ENCODE results near the gene AKAP11.

Gene AKAP11

DNA sequence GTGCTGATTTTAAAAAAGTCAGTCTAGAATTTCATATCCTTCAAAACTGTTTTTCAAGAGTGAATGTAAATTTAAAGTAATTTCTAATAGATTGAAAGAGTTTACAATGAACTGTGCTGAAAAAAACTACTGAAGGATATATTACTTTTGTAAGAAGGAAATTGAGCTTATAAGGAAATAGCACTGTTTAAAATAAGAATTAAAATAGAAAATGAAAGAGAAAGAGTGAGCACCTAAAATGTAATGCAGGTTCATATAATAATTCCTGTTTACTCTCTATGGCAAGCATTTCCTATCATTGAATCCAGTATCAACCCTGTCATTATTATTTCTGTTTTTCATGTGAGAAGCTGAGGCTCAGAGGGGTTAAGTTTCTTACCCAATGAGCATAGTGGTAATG is 57.3 kb downstream of the AKAP11 start:
- in situ Hi-C loops (cut with MboI; ENCODE audit: low sequenced_read_pairs), result no loop called here

DNA sequence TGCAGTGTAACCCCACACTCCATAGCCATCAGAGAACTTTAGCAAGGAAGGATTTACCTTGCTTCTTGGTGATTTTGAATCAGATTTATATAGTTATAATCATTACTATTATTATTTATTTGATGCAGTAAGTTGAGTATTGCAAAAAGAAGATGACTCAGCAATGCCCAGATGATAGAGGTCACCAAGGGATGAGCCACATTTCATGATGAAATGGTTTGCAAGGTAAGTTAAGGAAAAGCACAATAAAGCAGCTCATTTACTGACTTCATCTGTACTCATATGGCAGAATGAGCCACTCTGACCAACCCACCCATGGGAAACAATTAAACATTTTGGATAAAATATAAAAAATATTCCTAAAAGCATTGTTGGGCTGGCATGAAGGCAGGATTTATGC is 59.1 kb downstream of the AKAP11 start:
- in situ Hi-C loops (cut with MboI; ENCODE audit: low sequenced_read_pairs), result no loop called here

DNA sequence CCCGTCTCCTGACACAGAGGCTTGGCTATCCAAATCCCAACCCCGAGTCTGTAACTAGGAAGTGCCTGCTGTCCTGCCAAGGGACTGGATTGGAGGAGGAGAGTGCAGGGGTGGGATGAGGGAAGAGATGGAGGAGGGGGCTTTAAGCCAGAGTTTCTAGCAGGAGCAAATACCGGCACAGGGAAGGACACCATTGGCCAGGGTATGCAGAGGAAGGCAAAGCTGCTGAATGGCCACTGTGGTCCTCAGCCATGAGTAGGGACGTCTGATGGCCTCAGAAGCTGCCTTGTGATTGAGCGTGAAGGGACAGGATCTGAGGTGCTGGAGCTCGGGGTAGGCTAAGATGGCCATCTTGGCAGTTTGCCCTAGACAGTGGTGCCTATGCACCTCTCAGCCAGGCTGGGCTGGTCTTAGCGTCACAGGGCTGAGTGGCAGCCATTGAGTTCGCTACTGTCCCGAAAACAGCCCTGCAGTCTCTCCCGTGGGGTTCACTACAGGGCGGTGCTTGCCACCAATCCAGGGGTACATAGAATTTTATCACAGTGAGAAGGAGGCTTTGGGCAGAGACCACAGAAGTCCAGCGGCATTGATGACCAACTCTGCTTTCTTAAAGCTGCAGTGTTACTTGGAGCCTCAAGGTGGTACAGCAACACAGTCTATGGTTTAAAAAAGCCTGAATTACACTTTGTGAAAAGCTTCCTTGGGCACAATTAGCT is 61.8 kb downstream of the AKAP11 start:
- in situ Hi-C loops (cut with MboI; ENCODE audit: low sequenced_read_pairs), result no loop called here

DNA sequence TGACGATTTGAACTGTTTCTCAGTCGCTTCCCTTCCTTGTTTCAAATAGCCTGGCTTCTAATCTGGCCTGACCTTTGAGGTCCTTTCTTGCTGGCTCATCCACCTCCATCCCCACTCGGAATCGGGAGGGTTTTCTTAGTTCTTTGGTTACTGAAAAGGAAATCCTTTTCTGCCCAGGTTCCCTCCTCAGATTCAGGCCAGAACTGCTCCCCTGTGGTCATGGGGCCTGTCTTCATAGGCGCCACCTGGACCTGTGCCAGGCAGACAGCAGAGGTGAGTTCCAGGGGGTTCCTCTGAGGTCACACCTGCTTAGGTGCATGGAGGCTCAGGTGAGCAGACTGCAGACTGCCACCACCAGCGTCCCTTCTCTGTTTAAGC is 62.4 kb downstream of the AKAP11 start:
- in situ Hi-C loops (cut with MboI; ENCODE audit: low sequenced_read_pairs), result no loop called here

DNA sequence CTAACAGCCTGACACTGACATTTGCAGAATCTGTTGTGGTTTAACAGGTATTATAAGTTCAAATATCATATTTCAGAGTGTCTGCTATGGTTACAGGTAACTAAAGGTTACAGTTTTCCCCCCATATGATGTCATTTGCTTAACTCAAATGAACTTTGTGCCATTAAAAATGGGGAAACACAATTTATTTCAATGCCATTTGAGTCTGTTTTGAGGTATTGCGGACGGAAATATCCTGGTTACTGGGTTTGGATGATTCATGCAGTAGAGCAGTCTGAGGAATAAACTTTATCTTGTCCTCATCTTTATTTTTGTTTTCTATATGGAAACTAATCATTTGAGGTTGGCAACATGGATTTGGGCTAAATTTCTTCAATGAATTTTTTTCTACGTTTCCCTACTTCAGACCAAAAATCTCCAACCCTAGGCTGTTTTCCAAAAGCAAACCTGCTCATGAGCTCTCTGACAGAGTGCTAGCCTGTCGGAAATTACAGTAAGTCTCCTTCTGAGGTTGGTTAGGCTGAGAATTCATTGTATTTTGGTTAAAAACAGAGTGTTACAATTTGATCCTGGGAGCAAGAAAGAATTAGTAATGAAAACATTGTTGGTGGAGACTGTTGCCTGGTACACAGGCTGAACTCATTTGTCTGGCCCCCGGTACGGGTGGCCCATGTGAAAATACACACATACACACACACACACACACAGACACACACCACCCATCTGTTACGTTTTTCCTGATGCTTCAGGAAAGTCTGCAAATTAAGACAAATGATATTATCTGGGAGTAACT is 66.1 kb downstream of the AKAP11 start:
- in situ Hi-C loops (cut with MboI; ENCODE audit: low sequenced_read_pairs), result no loop called here

DNA sequence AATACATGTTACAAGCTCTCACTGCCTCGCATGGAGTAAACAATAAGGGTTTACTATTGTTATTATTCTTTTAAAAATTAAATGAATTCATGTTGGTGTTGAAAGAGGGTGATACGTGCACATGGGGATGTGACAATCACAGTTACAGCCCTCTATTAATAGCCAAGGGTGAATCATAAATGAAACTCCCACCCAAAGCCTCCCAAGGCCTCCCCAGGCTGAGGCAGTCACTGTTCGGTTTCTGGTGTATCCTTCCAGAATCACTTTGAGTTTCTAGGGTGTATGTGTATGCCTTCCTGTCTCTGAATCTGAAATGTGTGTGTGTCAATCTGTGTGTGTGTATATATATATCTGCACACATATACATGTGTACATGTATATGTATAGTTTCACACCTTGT is 73.4 kb downstream of the AKAP11 start:
- in situ Hi-C loops (cut with MboI; ENCODE audit: low sequenced_read_pairs), result no loop called here

DNA sequence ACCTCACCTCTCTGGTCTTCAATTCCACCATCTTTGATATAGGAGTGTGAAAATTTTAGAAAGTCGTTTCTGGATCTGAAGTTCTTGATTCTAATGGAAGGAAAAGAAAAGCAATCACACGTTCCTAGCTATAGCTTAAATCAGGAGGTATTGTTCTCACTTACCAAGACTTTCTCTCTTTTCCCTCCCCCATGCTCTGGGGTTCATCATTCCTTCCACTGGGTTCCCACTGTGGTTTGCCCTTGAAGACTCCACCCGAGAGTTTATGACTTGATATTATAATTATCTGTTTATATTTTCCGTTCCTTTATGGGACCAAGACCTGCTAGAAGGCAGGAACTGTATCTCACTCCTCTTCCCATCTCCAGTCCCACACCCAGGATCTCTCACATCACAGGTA is 76.6 kb downstream of the AKAP11 start:
- in situ Hi-C loops (cut with MboI; ENCODE audit: low sequenced_read_pairs), result no loop called here

DNA sequence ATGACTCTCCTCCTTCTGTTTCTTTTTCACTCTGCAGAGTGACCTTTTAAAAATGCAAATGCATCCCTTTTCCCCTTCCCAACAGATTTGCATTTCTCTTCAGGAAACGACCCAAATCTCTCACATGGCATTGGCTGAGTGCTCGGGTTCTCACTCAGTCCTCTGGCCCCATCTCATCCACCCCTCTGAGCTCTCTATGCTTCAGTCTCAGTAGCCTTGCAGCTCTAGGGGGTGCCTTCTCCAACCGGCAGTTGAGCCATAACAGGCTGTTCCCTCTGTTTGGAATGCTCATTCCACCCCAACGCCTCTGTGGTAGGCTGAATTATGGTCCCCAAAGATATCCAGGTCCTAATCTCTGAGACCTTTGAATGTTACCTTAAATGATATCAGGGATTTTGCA is 78.2 kb downstream of the AKAP11 start:
- in situ Hi-C loops (cut with MboI; ENCODE audit: low sequenced_read_pairs), result no loop called here

DNA sequence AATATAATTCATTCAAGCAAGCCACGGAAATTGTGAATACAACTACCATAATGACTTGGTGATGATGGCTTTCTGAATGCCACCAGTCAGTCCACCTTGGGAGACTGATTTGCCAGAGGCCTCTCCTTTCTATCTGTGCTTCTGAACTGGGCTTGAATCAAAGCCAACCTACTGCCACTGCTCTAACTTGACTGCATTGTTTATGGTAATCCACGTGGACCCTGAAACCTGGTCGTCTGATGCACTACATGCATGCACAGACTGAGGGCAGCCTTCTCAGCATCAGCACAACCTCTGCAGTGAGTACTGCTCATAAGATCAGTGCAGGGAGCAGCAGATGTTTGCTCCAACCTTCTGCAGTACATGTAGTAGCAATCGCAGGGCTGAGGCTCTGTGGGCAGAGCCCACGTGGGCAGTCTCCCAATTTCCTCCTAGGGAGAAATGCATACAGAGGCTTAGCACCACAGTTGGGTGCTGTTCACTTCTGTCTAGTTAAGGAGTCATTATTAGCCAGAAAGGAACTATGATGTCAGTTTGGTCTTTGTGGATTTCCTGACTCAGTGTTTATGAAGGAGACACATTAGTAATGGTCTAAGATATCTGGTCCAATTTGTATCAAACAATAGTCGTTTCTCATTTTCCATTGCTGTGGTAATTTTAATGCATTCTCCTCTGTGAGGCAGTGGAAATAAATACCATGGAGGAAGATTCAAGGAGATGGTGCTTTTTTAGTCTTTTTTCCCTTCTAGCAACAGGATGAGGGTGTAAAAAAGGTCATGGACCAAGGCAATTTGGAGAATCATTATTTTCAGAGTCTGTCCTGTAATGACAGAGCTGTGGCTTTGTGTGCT is 82.5 kb downstream of the AKAP11 start:
- in situ Hi-C loops (cut with MboI; ENCODE audit: low sequenced_read_pairs), result no loop called here

DNA sequence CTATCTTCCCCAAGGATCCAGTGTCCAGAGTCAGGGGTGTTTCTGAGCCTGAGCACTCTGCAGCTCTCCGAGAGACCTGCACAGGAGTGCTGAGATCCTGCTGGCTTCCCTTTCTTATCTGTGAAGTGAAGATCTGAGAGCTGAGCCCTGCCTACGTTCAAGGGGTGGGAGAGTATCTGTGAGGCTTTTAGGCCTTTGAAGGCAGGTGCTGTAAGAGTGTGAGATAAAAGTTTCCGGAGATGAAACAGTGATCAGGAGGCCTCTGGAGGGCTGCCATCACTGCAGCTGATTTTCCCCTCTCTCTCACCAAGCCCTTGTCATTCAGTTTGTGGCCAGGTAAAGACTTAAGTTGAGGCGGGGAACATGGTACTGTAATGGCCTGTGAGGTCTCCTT is 83.1 kb downstream of the AKAP11 start:
- in situ Hi-C loops (cut with MboI; ENCODE audit: low sequenced_read_pairs), result no loop called here

DNA sequence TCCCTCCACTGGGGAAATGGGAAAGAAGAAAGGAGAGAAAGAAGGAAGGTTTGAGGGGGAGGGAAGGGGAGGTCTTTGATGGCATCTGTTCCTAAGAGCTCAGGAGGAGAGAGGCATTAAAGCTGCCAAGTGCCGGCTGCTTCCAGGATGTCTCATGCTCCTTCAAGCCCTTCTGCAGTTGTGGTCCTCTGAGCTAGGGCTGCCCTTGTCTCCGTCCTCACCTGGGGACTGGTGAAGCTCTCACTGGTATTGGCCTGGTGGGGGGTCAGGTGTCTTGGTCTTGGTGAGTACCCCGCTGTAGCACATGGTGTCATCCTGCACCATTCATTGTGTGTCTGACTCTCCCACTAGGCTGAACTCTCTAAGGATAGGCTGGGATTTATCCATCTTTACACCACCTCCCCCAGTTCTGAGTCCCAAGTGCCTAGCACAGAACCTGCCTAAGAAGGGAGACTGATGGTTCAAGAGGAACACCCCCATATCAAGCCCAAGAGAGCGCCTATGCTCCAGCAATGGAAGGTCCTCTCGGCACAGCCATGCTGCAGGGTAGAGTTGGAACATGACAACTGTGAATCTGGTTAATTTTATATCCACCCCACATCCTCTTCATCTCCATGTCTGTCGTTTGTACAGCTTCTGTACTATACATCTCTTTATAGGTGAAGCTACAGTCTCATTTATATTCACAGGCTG is 83.7 kb downstream of the AKAP11 start:
- in situ Hi-C loops (cut with MboI; ENCODE audit: low sequenced_read_pairs), result no loop called here

DNA sequence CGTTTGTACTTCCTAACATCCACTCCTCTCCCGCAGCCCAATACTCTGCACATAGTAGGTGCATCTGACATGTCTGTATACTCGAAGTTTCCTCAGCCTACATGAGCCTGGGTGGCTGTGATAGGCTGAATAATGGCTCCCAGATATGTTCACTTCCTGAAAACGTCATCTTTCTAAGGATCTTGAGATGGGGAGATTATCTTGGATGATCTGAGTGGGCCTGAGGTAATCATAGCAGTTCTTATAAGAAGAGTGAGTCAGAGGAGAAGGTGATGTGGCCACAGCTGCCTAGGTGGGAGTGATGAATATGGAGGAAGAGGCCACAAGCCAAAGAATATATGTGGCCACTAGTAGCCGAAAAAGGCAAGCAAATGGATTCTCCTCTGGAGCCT is 84.2 kb downstream of the AKAP11 start:
- in situ Hi-C loops (cut with MboI; ENCODE audit: low sequenced_read_pairs), result no loop called here

DNA sequence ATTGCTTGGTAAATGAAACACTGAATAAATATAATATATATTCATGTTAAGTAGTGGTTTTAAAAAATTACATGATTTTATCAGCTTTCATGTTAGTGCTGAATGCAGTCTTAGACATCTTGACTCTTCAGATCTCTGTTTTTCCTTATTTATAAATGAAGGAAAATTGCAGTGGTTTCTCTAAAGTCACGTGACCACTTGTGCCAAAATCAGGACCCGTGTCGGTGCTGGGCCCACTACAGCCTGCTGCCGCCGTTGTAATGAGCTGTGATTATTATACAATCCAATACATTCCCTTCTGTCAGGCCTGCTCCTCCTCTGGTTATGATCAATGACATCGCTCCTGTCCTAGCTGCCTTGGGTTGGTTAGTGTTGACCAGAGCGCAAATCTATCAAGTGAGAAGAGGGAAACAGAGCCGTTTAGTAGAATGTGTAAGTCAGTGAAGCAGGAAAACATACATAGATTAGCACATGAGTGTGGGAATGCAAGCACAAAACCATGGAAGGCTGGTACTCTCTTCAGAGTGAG is 88.2 kb downstream of the AKAP11 start:
- in situ Hi-C loops (cut with MboI; ENCODE audit: low sequenced_read_pairs), result no loop called here

DNA sequence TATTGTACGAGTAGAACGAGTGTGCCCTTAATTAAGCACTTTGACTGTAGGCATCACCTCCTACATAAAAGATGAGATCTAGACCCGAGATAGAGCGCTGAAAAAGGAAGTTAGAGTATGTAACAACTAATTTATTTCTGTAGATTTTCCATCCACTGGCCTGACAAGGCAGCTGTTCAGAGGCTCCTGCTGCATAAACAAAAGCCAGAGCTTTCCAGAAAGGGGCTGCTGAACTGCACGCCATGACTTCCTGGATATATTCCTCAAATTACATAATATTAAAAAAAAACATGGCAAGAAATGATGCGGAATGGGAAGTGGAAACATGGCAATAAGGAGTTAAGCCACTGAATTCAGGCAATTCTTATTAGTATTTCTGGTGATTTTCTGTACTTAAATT is 89.7 kb downstream of the AKAP11 start:
- in situ Hi-C loops (cut with MboI; ENCODE audit: low sequenced_read_pairs), result no loop called here

DNA sequence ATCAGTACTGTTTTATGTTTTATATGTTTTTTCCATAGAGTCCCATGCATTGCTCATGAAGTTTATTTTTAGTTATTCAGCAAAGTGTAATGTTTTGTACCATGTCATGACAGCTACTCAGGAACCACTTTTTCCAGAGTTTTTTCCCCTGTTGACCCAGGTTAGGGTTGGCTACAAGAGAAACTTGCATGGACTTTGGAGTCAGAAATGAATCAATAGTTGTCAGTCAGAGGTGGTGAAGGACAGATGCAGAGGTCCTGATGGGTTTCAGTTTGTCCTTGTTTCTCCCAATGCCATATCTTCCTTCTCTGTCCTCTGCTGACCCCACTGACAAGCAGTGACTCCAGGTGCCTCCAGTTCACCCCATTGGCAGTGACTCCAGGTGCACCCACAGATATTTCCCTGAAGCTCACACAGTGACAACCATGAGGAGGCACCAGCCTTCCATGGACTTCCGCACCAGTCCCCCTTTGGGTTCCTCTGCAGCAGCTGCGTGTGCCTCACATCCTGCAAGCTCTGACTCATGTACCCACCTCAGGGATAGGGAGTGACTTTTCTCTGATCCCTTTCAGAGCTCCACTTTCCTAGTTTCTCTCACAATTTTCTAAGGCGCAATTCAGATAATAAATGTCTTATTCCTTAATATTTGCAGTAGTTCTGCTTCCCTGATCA is 92.1 kb downstream of the AKAP11 start:
- in situ Hi-C loops (cut with MboI; ENCODE audit: low sequenced_read_pairs), result no loop called here

DNA sequence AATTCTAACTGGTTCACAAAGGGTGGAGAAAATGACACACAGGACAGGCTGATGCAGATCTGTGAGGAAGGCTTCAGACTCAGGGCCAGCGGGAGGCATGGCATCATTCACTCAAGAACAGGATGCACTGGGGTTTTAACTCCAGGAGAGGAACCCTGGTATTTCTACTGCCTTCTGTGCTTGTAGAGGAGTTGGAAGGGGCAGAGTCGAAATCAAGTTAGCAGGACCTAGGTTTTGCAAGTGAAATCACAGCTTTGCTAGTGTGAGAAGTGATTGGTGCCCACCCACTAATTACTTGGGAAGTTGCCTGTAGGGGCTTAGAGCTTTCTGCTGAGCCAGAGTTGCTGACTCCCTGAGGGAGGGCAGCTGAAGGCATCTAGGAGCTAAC is 92.7 kb downstream of the AKAP11 start:
- in situ Hi-C loops (cut with MboI; ENCODE audit: low sequenced_read_pairs), result no loop called here

DNA sequence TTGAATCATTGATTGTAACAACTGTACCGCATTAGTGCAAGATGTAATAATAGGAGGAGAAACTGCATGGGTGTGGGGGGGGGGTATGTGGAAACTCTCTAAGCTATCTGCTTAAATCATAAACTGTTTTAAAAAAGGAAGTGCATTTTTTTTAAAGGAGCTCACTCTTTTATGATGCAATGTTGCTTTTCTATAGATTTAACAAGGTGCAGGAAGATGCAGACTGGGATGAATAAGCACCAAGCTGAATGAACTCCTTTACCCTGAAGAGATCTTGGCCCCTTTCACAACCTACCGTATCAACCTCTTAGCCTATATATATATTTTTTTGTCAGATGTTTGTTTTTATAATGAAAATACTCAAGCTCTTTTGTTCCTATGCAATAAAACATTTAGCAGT is 95.9 kb downstream of the AKAP11 start:
- in situ Hi-C loops (cut with MboI; ENCODE audit: low sequenced_read_pairs), result no loop called here

DNA sequence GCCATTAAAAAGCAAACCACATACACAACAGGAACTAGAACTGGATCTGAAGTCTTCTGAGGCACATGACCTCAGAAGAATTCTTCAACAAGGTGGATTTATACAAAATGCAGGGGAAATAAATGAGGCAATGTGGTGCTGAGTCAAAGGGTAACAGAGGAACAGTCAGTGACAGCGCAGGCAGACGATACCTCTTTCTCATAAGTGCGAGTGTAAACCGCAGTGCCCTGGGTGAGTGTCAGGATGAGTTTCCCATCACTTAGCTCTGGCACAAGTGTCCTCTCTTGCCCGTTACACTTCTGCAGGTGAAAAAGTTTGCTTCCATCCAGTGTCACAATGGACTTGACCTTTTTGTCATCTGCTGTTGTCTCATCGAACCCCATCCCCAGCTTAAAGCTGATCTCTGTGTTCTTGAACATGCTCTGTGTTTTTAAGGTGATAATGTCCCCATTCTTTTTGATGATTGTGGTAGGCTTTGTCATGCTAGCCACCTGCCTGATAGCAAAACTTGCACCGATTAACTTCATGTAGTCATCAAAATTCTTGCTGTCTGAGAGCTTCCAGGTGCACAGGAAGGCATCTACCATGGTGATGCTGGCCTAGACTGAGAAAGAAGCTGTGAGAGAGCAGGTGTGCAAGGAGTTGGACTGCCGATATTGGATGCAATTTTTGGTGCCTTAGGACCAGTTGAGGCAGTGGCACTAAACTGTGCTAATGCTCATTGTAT is 97.3 kb downstream of the AKAP11 start:
- in situ Hi-C loops (cut with MboI; ENCODE audit: low sequenced_read_pairs), result no loop called here

DNA sequence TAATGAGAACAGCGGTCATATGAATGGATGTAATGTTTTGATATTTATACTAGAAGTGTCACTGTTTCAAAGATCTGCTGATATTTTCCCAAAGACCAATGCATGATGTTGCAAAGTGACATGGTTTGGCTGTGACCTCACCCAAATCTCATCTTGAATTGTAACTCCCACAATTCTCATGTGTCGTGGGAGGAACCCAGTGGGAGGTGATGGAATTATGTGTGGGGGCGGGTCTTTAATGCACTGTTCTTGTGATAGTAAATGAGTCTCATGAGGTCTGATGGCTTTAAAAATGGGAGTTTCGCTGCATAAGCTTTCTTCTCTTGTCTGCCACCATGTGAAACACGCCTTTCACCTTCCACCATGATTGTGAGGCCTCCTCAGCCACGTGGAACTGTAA is 98.3 kb downstream of the AKAP11 start:
- in situ Hi-C loops (cut with MboI; ENCODE audit: low sequenced_read_pairs), result no loop called here

Data from hTERT RPE-1 (cell line).